ENCODE data around the gene TRIM63. TPM values are rescaled to one million over a fixed set of nuclear protein-coding genes. Genes with fewer than 3 reads are reported as not detected.

The TRIM63 gene
- total and polyA plus RNA-seq, 2 donors (not counting 1 experiment from before 2014, with no cell fraction given): not detected

GRCh38 chr1:26025060-26025459 is 42.4 kb downstream of the TRIM63 start:
- Mint-ChIP-seq H3K4me1 (no peaks in the 10 kb centered on the region), H3K27me3 (peaks cover 8% of the 10 kb centered on the region), H3K4me3 (no peak overlapping the region), H3K27ac (no peak overlapping the region), H3K9me3 (ENCODE audit: insufficient read depth) (no peaks in the 10 kb centered on the region)
- Histone ChIP-seq H3K9ac (ENCODE audit: low read length) (no peak overlapping the region), H3K27me3 (replicated peaks in 1 of 4; ENCODE audit: control extremely low read depth in 1 of 4, control insufficient read depth in 3 of 4, insufficient read depth in 4 of 4, low read length in 3 of 4) (peaks cover 0 to 3% (median 0%) of the 10 kb centered on the region in 4 experiments), H3K4me2 (replicated peaks; ENCODE audit: low read depth, low read length, poor library complexity, severe bottlenecking) (no peak overlapping the region), H3K4me3 (ENCODE audit: control extremely low read depth in 1 of 5, extremely low read depth in 1 of 5, insufficient read depth in 1 of 5, low read depth in 2 of 5, low read length in 4 of 5) (no peak overlapping the region), H3K79me2 (ENCODE audit: control insufficient read depth, insufficient read depth, low read length) (no peaks in the 10 kb centered on the region), H3K4me1 (ENCODE audit: control insufficient read depth in 2 of 2, insufficient read depth in 2 of 2, low read length in 2 of 2) (no peaks in the 10 kb centered on the region), H2AFZ (ENCODE audit: insufficient read depth, low read depth, low read length, poor library complexity, severe bottlenecking) (no peak overlapping the region), H3K27ac (ENCODE audit: low read length in 2 of 2) (no peak overlapping the region), H4K20me1 (ENCODE audit: control insufficient read depth, insufficient read depth, low read length, poor library complexity, severe bottlenecking) (no peaks in the 10 kb centered on the region), H3K36me3 (replicated peaks in 1 of 2; ENCODE audit: control extremely low read depth in 1 of 2, control insufficient read depth in 1 of 2, extremely low read depth in 1 of 2, insufficient read depth in 2 of 2, low read length in 1 of 2) (no peaks in the 10 kb centered on the region), H3K9me3 (ENCODE audit: control extremely low read depth in 1 of 3, control insufficient read depth in 2 of 3, insufficient read depth in 1 of 3, low read length in 2 of 3) (no peaks in the 10 kb centered on the region)
- ATAC-seq (ENCODE audit: low read depth): no peak
- TF ChIP-seq CTCF (IDR thresholded peaks at IDR 0.05) (no peak), EZH2 (IDR thresholded peaks at IDR 0.05; ENCODE audit: borderline replicate concordance, insufficient read depth, low read depth, low read length, poor library complexity, severe bottlenecking) (no peak)
- intact Hi-C loops (cut with micrococcal nuclease): no loop called here
- DNase-seq: no peak
- POLR2A ChIA-PET: no interaction called here
- WGBS (ENCODE audit: insufficient coverage): 82% methylated on average over 1 of the region's 5 CpGs
- CTCF ChIA-PET: no interaction called here

GRCh38 chr1:26023826-26024225 is 43.6 kb downstream of the TRIM63 start:
- Histone ChIP-seq H2AFZ (ENCODE audit: insufficient read depth, low read depth, low read length, poor library complexity, severe bottlenecking) (no peak overlapping the region), H3K9me3 (ENCODE audit: control extremely low read depth in 1 of 3, control insufficient read depth in 2 of 3, insufficient read depth in 1 of 3, low read length in 2 of 3) (no peaks in the 10 kb centered on the region), H3K4me1 (ENCODE audit: control insufficient read depth in 2 of 2, insufficient read depth in 2 of 2, low read length in 2 of 2) (no peaks in the 10 kb centered on the region), H3K79me2 (ENCODE audit: control insufficient read depth, insufficient read depth, low read length) (no peaks in the 10 kb centered on the region), H3K36me3 (replicated peaks in 1 of 2; ENCODE audit: control extremely low read depth in 1 of 2, control insufficient read depth in 1 of 2, extremely low read depth in 1 of 2, insufficient read depth in 2 of 2, low read length in 1 of 2) (no peaks in the 10 kb centered on the region), H3K9ac (ENCODE audit: low read length) (no peak overlapping the region), H3K4me2 (replicated peaks; ENCODE audit: low read depth, low read length, poor library complexity, severe bottlenecking) (no peak overlapping the region), H4K20me1 (ENCODE audit: control insufficient read depth, insufficient read depth, low read length, poor library complexity, severe bottlenecking) (no peaks in the 10 kb centered on the region), H3K27me3 (replicated peaks in 1 of 4; ENCODE audit: control extremely low read depth in 1 of 4, control insufficient read depth in 3 of 4, insufficient read depth in 4 of 4, low read length in 3 of 4) (peaks cover 0 to 3% (median 0%) of the 10 kb centered on the region in 4 experiments), H3K4me3 (ENCODE audit: control extremely low read depth in 1 of 5, extremely low read depth in 1 of 5, insufficient read depth in 1 of 5, low read depth in 2 of 5, low read length in 4 of 5) (no peak overlapping the region), H3K27ac (ENCODE audit: low read length in 2 of 2) (no peak overlapping the region)
- ATAC-seq (ENCODE audit: low read depth): no peak
- Mint-ChIP-seq H3K4me1 (no peaks in the 10 kb centered on the region), H3K4me3 (no peak overlapping the region), H3K27me3 (peaks cover 8% of the 10 kb centered on the region), H3K27ac (no peak overlapping the region), H3K9me3 (ENCODE audit: insufficient read depth) (no peaks in the 10 kb centered on the region)
- ChIA-PET POLR2A (no interaction called here), CTCF (no interaction called here)
- DNase-seq: no peak
- TF ChIP-seq EZH2 (IDR thresholded peaks at IDR 0.05; ENCODE audit: borderline replicate concordance, insufficient read depth, low read depth, low read length, poor library complexity, severe bottlenecking): no peak
- TF ChIP-seq CTCF (IDR thresholded peaks at IDR 0.05): no peak
- WGBS (ENCODE audit: insufficient coverage): 80% methylated on average over 1 of the region's 5 CpGs
- intact Hi-C loops (cut with micrococcal nuclease): no loop called here

Data from B cell (primary cell).